HG02852 (cell line): ENCODE results near the gene POLR1C.
"Not testable (repeated sequence)": the region's sequence is repeated elsewhere in the genome, so short reads cannot be mapped to it uniquely, and the experiment has no call there.

ENCODE experiments used
- ATAC-seq: cut with Tn5 transposase; IDR thresholded peaks from one replicate; pipeline ENCODE4 v1.9.1; 2021; ENCODE audit warnings: mild to moderate bottlenecking, moderate library complexity; ENCODE audit not compliant: unreplicated experiment

The POLR1C gene

DNA sequence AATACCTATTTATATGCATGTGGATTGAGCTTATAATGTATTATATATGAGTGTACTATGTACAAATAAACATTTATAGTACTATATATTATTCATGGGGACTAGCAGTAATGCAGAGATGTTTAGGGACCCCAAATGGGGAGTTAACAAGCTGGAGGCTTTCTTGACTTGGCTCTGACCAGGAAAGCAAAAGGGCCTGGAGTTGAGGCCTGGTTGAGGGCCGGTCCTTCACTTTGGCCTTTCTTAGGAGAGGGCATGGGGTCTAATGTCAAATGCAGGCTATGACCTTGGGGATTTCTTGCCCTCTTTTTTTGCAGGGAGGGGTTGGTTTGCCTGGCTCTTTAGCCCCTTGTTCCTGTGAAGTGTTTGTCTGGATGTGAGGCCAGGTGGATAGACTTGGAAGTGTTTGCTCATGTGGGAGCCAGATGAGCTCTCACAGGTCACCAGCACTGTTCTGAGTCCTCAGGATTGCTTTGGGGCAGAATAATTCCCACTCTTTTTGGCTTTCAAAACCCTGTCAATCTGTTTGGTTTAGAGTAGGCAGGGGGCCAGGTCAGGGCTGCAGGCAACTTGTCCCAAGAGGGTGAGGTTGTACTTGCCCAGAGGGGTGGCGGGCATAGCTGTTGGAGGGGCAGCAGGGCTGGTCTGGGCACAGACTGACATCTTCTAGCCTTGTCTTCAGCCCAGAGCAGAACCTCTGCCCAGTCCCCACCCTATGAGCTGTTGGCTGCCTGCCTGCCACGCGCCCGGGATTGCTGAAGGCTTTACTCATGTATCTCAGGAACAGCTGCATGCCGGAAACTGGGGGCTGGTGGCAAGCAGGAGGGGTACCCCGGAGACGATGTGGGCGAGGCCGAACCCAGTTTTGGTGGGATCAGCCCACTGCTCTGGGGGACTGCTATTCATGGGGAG lies 24.9 kb upstream of the POLR1C start:
- ATAC-seq: no peak

GRCh38 chr6:43492673-43493072 lies 24.2 kb upstream of the POLR1C start:
- no peak for ATAC-seq

DNA sequence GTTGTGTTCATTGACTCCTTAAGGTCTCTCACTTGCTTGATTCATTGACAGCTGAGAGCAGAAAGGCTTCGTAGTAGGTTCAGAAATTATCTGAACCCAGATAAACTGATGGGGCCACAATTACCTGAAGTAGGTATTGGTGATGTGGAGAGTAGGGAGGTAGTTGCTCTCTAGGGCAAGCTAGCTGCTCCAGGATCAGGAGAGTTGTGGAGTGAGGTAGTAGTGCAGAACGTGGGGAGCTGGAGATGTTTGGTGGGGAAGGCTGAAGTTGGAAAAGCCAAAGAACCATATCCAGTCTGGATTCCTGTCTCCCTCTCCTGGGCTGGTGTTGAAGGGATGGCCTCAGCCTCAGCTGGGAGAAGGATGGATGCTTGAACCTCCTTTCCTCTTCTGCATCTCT lies 23.7 kb upstream of the POLR1C start:
- ATAC-seq: no peak

DNA sequence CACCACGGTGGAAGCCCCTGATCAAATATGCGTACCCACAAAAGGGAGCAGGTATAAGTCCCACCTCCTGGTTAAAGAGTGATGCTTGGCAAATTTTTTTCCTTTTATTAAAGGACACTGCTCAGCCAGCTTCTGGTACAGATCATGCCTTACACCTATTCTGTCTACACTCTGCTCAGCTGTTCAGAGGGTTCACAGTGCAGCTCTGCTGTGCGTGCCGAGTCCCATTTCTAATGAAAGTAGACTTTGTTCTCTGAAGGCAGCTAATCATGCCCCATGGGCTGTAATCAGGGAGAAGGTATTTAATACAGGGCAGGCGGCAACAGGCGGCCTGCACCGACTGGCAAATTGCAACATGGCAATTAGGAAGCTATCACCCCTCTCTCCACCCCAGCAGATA lies 23.1 kb upstream of the POLR1C start:
- no peak for ATAC-seq

DNA sequence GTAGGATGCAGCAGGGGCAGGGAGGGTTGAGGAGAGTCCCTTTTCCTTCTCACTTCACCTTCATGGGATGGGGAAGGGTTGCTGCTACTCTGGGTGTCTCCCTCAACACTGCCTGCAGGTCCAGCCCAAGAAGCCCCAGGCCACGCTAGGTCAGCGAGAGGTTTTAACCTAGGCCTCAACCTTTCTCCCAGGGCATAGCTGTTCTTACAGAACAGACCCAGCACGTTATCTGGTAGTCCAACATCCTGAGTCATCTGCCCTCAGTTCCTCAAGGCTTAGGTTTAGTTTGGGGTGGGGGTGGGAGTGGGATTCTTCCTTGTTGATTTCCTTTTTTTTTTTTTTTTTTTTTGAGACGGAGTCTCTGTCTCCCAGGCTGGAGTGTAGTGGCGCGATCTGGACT lies 22.6 kb upstream of the POLR1C start:
- no peak for ATAC-seq

DNA sequence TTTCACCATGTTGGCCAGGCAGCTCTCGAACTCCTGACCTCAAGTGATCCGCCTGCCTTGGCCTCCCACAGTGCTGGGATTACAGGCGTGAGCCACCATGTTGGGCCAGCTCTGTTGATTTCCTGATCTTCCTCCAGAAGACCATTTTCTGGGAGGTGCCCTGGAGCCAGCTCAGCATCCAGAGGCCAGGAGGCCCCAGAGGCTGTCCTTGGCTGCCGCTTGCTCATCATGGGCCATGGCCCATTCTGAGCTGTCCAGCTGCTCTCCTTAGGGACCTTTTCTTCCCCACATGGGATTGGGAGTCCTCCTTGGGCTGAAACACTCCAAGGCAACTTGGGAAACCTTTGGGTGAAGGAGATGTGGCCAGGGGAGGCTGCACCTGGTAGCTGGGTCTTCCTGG lies 22.1 kb upstream of the POLR1C start:
- ATAC-seq: no peak

- ATAC-seq: no peak
These were observed 21.4 kb upstream of the POLR1C start for GRCh38 chr6:43495409-43495941.

- no peak for ATAC-seq
These were observed 20.3 kb upstream of the POLR1C start for GRCh38 chr6:43496370-43497128.

DNA sequence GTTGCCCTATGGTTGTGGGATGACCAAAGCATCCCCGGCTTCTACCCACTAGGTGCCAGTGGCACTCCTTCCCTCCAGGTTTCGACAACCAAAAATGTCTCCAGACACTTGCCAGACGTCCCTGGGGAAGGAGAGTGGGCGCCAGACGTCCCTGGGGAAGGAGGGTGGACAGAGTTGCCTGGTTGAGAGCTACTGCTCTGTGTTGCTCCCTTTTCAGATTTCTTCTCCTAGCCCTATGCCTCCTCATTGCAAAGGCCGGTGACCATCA lies 19.8 kb upstream of the POLR1C start:
- ATAC-seq: no peak

GRCh38 chr6:43497689-43498088 lies 19.2 kb upstream of the POLR1C start:
- no peak for ATAC-seq

- ATAC-seq: not testable (repeated sequence)
These were observed 18.6 kb upstream of the POLR1C start for GRCh38 chr6:43498291-43498690.

GRCh38 chr6:43499028-43499815 lies 17.7 kb upstream of the POLR1C start:
- no peak for ATAC-seq

GRCh38 chr6:43500921-43501320 lies 16.0 kb upstream of the POLR1C start:
- no peak for ATAC-seq

- ATAC-seq: no peak
These were observed 14.2 kb upstream of the POLR1C start for GRCh38 chr6:43502666-43503065.

DNA sequence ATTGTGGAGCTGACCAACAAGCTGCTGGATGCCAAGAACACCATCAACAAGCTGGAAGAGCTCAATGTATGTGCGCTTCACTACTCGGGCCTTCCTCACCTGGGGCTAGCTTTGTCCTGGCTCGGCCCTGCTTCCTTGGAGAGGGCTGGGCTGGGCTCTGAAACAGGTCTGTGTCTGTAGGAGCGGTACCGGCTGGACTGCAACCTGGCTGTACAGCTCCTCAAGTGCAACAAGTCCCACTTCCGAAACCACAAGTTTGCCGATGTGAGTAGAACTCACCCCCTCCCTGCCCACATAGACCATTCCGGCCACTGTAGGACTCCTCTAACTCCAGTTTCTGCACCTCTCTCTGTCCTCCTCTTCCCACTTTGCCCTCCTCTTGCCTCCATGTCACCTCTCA lies 13.4 kb upstream of the POLR1C start:
- ATAC-seq: no peak

- no peak for ATAC-seq
These were observed 11.9 kb upstream of the POLR1C start for GRCh38 chr6:43504756-43505593.

GRCh38 chr6:43505718-43506117 lies 11.2 kb upstream of the POLR1C start:
- ATAC-seq: no peak

DNA sequence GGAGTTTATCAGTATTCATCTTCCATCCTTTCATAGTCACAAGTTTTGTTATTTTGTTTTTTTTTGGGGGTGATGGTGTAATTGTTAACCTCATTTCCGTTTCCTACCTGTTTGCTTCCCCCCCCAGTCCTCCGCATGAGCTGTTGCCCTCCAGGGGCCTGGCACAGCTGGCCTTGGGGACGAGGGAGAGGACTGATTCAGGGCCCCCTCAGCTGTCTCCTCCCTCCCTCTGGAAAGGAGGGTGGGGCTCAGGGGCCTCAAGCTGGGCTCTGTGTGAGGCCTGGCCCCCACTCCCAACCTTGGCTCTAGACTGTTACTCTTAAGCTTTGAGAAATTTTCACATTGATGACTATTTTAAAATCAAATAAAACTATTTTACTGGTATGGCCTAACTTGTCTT lies 10.7 kb upstream of the POLR1C start:
- no peak for ATAC-seq

DNA sequence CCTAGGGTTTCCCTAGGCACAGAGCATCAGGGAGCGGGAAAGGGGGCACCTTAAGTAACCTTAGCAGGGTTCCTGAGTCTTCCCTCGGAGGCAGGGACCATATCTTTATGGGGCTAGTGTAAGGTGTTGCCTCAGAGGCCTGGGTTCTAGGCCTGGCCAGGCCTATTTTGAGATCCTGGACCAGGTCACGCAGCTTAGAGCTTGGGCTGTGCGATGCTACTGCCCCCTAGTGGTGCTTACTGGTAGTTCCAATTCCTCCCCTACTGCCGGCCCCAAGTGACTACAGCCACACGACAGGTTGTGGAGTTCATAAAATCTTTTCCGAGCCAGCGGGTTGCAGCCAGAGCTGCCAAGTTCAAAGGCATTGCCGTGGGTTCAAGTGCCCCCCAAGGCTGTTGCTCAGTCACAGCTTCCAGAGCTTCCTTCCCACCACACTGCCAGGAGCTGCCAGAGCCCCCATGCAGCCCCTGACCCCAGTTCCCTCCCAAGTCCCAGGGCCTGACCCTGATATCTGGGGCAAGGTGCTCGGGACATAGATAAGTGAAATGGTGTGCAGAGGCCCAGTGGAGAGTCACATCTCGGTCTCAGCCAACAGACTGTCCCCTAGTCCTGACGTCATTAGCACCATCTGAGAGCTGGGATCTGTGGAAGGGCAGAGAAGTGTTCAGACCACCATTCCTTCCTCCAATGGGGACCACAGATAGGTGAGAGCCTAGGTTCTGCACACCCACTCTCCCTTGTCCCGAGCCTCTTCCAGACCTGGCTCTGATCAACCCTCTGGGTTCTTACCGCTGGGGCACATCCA lies 10.0 kb upstream of the POLR1C start:
- no peak for ATAC-seq
